DOHH2 (cell line): ENCODE results near the gene FAIM2.

Source experiments
- H3F3A ChIP-seq: fragments of 200-600 bp; sonication (generic), shearing (Covaris generic); 2 replicates; pipeline ENCODE4 v1.6.0; 2016; ENCODE audit warnings: antibody characterized with exemption, mild to moderate bottlenecking; ENCODE audit not compliant: control insufficient read depth, insufficient read depth
- H3K27ac ChIP-seq: fragments of 200-600 bp; sonication (generic); 2 replicates; pipeline ENCODE4 v1.5.1; 2014; ENCODE audit warnings: low read depth, mild to moderate bottlenecking, low read length, moderate library complexity
- H3K27me3 ChIP-seq: fragments of 200-600 bp; sonication (generic); 2 replicates; pipeline ENCODE4 v1.6.1; 2014; ENCODE audit warnings: mild to moderate bottlenecking, low read length, mixed read lengths; ENCODE audit not compliant: control insufficient read depth
- H3K36me3 ChIP-seq: fragments of 200-600 bp; sonication (generic); 2 replicates; pipeline ENCODE4 v1.6.1; 2014; ENCODE audit warnings: mild to moderate bottlenecking, low read length, moderate library complexity, mixed read lengths; ENCODE audit not compliant: control insufficient read depth
- H3K4me1 ChIP-seq: fragments of 200-600 bp; sonication (generic); 2 replicates; pipeline ENCODE4 v1.6.1; 2014; ENCODE audit warnings: mild to moderate bottlenecking, low read length, mixed read lengths; ENCODE audit not compliant: control insufficient read depth
- H3K4me2 ChIP-seq: fragments of 200-600 bp; sonication (generic); 2 replicates; pipeline ENCODE4 v1.6.0; 2014; ENCODE audit warnings: mild to moderate bottlenecking, low read length, moderate library complexity
- H3K4me3 ChIP-seq: fragments of 200-600 bp; sonication (generic); 2 replicates; pipeline ENCODE4 v1.5.1; 2014; ENCODE audit warnings: mild to moderate bottlenecking, low read length, mixed read lengths
- H3K79me2 ChIP-seq: fragments of 200-600 bp; sonication (generic); 2 replicates; pipeline ENCODE4 v1.6.1; 2014; ENCODE audit warnings: mild to moderate bottlenecking, low read length, mixed read lengths; ENCODE audit not compliant: control insufficient read depth
- H3K9me2 ChIP-seq: fragments of 200-600 bp; sonication (generic); replicated peaks from 2 replicates; pipeline ENCODE4 v1.6.1; 2014; ENCODE audit warnings: mild to moderate bottlenecking, low read length, mixed read lengths; ENCODE audit not compliant: control insufficient read depth
- H3K9me3 ChIP-seq: fragments of 200-600 bp; sonication (generic); 2 replicates; pipeline ENCODE4 v1.6.1; 2014; ENCODE audit warnings: antibody characterized with exemption, low read length, mixed read lengths; ENCODE audit not compliant: control insufficient read depth, insufficient read depth
- H4K20me1 ChIP-seq: fragments of 200-600 bp; sonication (generic); 2 replicates; pipeline ENCODE4 v1.6.0; 2014; ENCODE audit warnings: low read depth, mild to moderate bottlenecking, antibody characterized with exemption, low read length, moderate library complexity; ENCODE audit not compliant: control insufficient read depth, insufficient read depth
- EZH2phosphoT487 ChIP-seq: fragments of 200-600 bp; sonication (generic); IDR thresholded peaks from 2 replicates; pipeline ENCODE4 v1.6.1; 2017; ENCODE audit warnings: borderline replicate concordance, mild to moderate bottlenecking, antibody characterized with exemption, low read length, moderate library complexity, mixed read lengths
- TF ChIP-seq, protein P1 (sequence below): fragments of 200-600 bp; sonication (generic); IDR thresholded peaks from one replicate; pipeline ENCODE4 v1.5.1; 2014; ENCODE audit warnings: antibody characterized with exemption, mild to moderate bottlenecking, low read depth, low read length; ENCODE audit not compliant: poor library complexity, severe bottlenecking

The FAIM2 gene

DNA sequence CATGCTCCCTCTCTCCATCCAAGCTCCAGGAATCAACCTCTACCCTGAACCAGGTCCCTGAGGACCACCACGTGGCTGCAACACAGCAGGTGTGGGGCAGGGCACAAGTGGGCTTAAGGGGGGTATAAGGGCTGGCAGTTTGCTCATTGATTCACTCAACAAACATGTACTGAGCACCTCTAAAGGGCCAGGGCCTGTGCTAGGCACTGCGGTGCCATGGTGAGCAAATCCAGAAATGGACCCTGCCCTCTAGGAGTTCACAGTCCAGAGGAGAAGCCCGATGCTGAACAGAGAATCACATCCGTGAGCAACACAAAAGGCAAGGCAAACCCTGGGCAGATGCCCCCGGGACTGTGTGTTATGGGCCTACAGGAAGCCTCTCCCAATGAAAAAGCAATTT lies 40.3 kb upstream of the FAIM2 start:
- H3F3A ChIP-seq: 0 out of 2 replicates have a peak, but pooled peaks cover 2% of the 10 kb centered on the region
- H3K36me3 ChIP-seq: no peaks in the 10 kb centered on the region
- H3K9me3 ChIP-seq: no peaks in the 10 kb centered on the region
- H3K27me3 ChIP-seq: no peaks in the 10 kb centered on the region
- H3K4me1 ChIP-seq: peaks cover 12% of the 10 kb centered on the region
- no peak overlapping the region for H3K4me3 ChIP-seq
- H3K79me2 ChIP-seq: no peaks in the 10 kb centered on the region
- TF ChIP-seq EZH2phosphoT487: no peak
- TF ChIP-seq, protein P1, sequence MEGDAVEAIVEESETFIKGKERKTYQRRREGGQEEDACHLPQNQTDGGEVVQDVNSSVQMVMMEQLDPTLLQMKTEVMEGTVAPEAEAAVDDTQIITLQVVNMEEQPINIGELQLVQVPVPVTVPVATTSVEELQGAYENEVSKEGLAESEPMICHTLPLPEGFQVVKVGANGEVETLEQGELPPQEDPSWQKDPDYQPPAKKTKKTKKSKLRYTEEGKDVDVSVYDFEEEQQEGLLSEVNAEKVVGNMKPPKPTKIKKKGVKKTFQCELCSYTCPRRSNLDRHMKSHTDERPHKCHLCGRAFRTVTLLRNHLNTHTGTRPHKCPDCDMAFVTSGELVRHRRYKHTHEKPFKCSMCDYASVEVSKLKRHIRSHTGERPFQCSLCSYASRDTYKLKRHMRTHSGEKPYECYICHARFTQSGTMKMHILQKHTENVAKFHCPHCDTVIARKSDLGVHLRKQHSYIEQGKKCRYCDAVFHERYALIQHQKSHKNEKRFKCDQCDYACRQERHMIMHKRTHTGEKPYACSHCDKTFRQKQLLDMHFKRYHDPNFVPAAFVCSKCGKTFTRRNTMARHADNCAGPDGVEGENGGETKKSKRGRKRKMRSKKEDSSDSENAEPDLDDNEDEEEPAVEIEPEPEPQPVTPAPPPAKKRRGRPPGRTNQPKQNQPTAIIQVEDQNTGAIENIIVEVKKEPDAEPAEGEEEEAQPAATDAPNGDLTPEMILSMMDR: no peak
- H3K27ac ChIP-seq: no peak overlapping the region
- H3K4me2 ChIP-seq: no peak overlapping the region
- no peaks in the 10 kb centered on the region for H3K9me2 ChIP-seq
- no peaks in the 10 kb centered on the region for H4K20me1 ChIP-seq

DNA sequence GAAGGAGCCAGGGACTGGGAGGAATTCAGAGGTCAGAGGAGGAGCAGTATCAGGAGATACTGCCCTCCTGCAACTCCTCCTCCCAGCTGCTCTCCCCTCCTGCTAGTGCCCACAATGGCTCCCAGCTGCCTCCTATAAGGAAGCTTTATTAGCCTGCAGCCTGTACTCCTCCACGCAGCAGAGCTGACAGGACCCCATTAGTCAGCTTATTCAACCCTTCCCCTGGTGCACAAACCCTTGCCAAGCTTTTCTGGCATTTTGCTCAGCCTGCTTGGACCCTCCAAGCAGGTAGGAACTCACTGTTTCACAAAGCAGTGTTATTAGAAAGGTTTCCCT lies 39.9 kb upstream of the FAIM2 start:
- H3K4me2 ChIP-seq: no peak overlapping the region
- no peak for TF ChIP-seq EZH2phosphoT487
- TF ChIP-seq, protein P1: no peak
- peaks cover 12% of the 10 kb centered on the region for H3K4me1 ChIP-seq

DNA sequence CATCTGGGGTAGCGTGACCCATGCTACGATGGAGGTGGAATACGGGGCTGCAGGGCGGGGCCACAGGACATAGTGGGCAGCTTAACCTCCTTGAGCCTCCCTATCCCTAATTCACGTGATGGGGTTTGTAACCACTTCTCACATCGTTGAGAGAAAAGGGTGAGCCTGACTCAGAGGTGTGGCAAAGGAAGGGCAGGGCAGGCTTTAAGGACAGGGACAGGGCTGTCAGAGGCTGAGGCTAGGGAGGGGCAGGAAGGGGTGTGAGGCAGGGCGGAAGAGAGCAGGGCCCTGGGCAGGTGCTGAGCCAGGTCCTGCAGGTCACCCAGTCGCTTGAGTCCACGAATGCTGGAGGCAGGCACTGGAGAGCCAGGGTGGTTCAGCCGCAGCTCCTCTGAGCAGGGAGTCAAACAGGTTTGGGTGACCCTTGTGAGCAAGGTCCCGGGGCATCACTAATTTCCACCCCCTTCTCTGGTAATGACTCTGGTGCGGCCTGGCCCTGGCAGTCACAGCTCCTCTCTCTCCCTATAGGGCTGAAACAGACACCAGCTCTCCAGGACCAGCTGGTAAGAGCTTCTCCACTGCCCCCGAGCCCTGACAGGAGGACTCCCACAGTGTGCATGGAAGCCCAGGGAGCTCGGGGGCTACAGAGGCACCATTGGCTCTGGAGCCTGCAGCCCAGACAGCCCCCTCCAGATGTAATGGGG lies 39.4 kb upstream of the FAIM2 start:
- H3K9me3 ChIP-seq: no peaks in the 10 kb centered on the region
- H3K27ac ChIP-seq: no peak overlapping the region
- H4K20me1 ChIP-seq: no peaks in the 10 kb centered on the region
- H3K4me2 ChIP-seq: no peak overlapping the region
- H3K36me3 ChIP-seq: no peaks in the 10 kb centered on the region
- H3K27me3 ChIP-seq: no peaks in the 10 kb centered on the region
- H3K9me2 ChIP-seq: no peaks in the 10 kb centered on the region
- no peak for TF ChIP-seq EZH2phosphoT487
- TF ChIP-seq, protein P1: no peak
- no peak overlapping the region for H3K4me3 ChIP-seq
- no peaks in the 10 kb centered on the region for H3K79me2 ChIP-seq
- 0 out of 2 replicates have a peak, but pooled peaks cover 2% of the 10 kb centered on the region for H3F3A ChIP-seq
- peaks cover 12% of the 10 kb centered on the region for H3K4me1 ChIP-seq

More for the DNA sequence above, 39.9 kb upstream of the FAIM2 start:
- Histone ChIP-seq H3K27me3 (no peaks in the 10 kb centered on the region), H3K9me2 (no peaks in the 10 kb centered on the region), H4K20me1 (no peaks in the 10 kb centered on the region), H3F3A (0 out of 2 replicates have a peak, but pooled peaks cover 2% of the 10 kb centered on the region), H3K27ac (no peak overlapping the region), H3K36me3 (no peaks in the 10 kb centered on the region), H3K4me3 (no peak overlapping the region), H3K79me2 (no peaks in the 10 kb centered on the region), H3K9me3 (no peaks in the 10 kb centered on the region)
